HEK293T (cell line): Measurements from ENCODE around the gene DLX5.

Experiments used
- CTCF ChIA-PET: fragments of 350-600 bp; formaldehyde crosslinking; extraction: SDS; loops from one replicate; lab custom pipeline; 2021; ENCODE audit warnings: antibody characterized with exemption, inconsistent platforms; lab: Yijun Ruan, JAX
- POLR2A ChIA-PET: fragments of 350-600 bp; formaldehyde crosslinking; extraction: SDS; loops from one replicate; lab custom pipeline; 2020; ENCODE audit warnings: antibody characterized with exemption, inconsistent platforms; lab: Yijun Ruan, JAX
- DNase-seq: peaks from one replicate; pipeline ENCODE4 v3.0.0; 2012; ENCODE audit warnings: mixed read lengths; ENCODE audit errors: extremely low spot score
- ARNT ChIP-seq: fragments of 450-650 bp; IDR thresholded peaks from 2 replicates; pipeline ENCODE4 v1.6.1; 2017; ENCODE audit warnings: mild to moderate bottlenecking
- BHLHE40 ChIP-seq: fragments of 450-650 bp; IDR thresholded peaks from 2 replicates; pipeline ENCODE4 v1.6.1; 2016; ENCODE audit warnings: mild to moderate bottlenecking, moderate library complexity, borderline replicate concordance
- CTBP1 ChIP-seq: fragments of 450-650 bp; IDR thresholded peaks from 2 replicates; pipeline ENCODE4 v1.6.1; 2016; ENCODE audit warnings: borderline replicate concordance
- ELF4 ChIP-seq: fragments of 450-650 bp; IDR thresholded peaks from 2 replicates; pipeline ENCODE4 v1.6.1; 2017; ENCODE audit warnings: antibody characterized with exemption
- FOXA1 ChIP-seq: fragments of 450-650 bp; IDR thresholded peaks from 2 replicates; pipeline ENCODE4 v1.6.1; 2016; ENCODE audit warnings: mild to moderate bottlenecking
- FOXK2 ChIP-seq: fragments of 450-650 bp; IDR thresholded peaks from 2 replicates; pipeline ENCODE4 v1.6.1; 2016; ENCODE audit warnings: mild to moderate bottlenecking
- FOXM1 ChIP-seq: fragments of 450-650 bp; IDR thresholded peaks from 2 replicates; pipeline ENCODE4 v1.6.1; 2017; ENCODE audit warnings: mild to moderate bottlenecking, borderline replicate concordance
- HDGF ChIP-seq: fragments of 450-650 bp; IDR thresholded peaks from 2 replicates; pipeline ENCODE4 v1.6.1; 2017; ENCODE audit warnings: antibody characterized with exemption, borderline replicate concordance
- L3MBTL2 ChIP-seq: fragments of 450-650 bp; conservative IDR thresholded peaks from 2 replicates; pipeline ENCODE4 v1.6.1; 2016; ENCODE audit warnings: mild to moderate bottlenecking
- LEF1 ChIP-seq: fragments of 450-650 bp; IDR thresholded peaks from 2 replicates; pipeline ENCODE4 v1.6.1; 2017; ENCODE audit warnings: mild to moderate bottlenecking, borderline replicate concordance
- NFRKB ChIP-seq: fragments of 450-650 bp; IDR thresholded peaks from 2 replicates; pipeline ENCODE4 v1.6.1; 2016; ENCODE audit warnings: mild to moderate bottlenecking, moderate library complexity
- SP1 ChIP-seq: fragments of 450-650 bp; IDR thresholded peaks from 2 replicates; pipeline ENCODE4 v1.6.1; 2017
- SUZ12 ChIP-seq: fragments of 450-650 bp; IDR thresholded peaks from 2 replicates; pipeline ENCODE4 v1.6.1; 2016; ENCODE audit warnings: mild to moderate bottlenecking
- TARDBP ChIP-seq: fragments of 450-650 bp; IDR thresholded peaks from 2 replicates; pipeline ENCODE4 v1.6.1; 2016
- ZNF384 ChIP-seq: fragments of 450-650 bp; IDR thresholded peaks from 2 replicates; pipeline ENCODE4 v1.6.1; 2016
- TF ChIP-seq, protein P1 (sequence below): fragments of 450-650 bp; IDR thresholded peaks from 2 replicates; pipeline ENCODE4 v1.6.1; 2016

DLX5 gene

DNA sequence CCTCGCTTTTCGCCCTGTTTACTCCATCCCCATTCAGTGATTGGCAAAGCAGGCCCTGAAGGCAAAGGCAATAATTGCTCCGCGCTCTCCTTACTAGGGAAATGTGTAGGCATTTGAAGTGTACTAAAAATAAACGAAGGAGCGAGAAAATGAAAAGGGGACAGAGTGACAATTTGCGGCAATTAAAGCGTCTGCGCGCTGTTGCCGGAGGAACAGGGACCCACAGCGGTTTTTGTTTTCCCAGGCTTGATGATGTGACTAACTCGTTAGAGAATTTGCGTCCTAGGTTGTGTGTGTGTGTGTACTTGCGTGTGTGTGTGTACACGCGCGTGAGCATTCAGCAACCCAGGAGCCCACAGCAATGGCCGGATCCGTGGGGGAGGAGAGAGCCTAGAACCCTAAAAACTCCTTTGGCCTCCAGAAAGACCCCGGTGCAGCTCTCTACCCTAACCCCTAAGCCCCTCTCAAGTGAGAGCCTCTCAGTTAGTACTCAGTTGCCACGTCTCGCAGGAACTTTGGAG, 27.1 kb downstream of the DLX5 start:
- DNase-seq = no peak
- POLR2A ChIA-PET = no interaction called here
- CTCF ChIA-PET = no interaction called here
- no peak for TF ChIP-seq FOXA1
- TF ChIP-seq LEF1 = no peak
- TF ChIP-seq NFRKB = no peak
- no peak for TF ChIP-seq SUZ12
- TF ChIP-seq FOXM1 = no peak
- no peak for TF ChIP-seq BHLHE40
- no peak for TF ChIP-seq ARNT
- TF ChIP-seq HDGF = no peak
- TF ChIP-seq ELF4 = no peak
- TF ChIP-seq, protein P1, sequence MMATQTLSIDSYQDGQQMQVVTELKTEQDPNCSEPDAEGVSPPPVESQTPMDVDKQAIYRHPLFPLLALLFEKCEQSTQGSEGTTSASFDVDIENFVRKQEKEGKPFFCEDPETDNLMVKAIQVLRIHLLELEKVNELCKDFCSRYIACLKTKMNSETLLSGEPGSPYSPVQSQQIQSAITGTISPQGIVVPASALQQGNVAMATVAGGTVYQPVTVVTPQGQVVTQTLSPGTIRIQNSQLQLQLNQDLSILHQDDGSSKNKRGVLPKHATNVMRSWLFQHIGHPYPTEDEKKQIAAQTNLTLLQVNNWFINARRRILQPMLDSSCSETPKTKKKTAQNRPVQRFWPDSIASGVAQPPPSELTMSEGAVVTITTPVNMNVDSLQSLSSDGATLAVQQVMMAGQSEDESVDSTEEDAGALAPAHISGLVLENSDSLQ = no peak
- TF ChIP-seq CTBP1 = no peak
- no peak for TF ChIP-seq SP1
- TF ChIP-seq L3MBTL2 = no peak
- TF ChIP-seq FOXK2 = no peak
- no peak for TF ChIP-seq ZNF384

- POLR2A ChIA-PET = no interaction called here
- CTCF ChIA-PET = no interaction called here
- no peak for TF ChIP-seq HDGF
- no peak for TF ChIP-seq CTBP1
- TF ChIP-seq TARDBP = no peak
- TF ChIP-seq FOXA1 = no peak
- TF ChIP-seq ZNF384 = no peak
- no peak for TF ChIP-seq SUZ12
- TF ChIP-seq FOXM1 = no peak
- no peak for TF ChIP-seq FOXK2
- no peak for TF ChIP-seq SP1
- no peak for TF ChIP-seq BHLHE40
- no peak for TF ChIP-seq ELF4
- TF ChIP-seq ARNT = no peak
- TF ChIP-seq LEF1 = no peak
- TF ChIP-seq, protein P1 = no peak
- no peak for TF ChIP-seq NFRKB
- no peak for TF ChIP-seq L3MBTL2
- no peak for DNase-seq
Observed at GRCh38 chr7:96996958-96997511, 27.6 kb downstream of the DLX5 start.

DNA sequence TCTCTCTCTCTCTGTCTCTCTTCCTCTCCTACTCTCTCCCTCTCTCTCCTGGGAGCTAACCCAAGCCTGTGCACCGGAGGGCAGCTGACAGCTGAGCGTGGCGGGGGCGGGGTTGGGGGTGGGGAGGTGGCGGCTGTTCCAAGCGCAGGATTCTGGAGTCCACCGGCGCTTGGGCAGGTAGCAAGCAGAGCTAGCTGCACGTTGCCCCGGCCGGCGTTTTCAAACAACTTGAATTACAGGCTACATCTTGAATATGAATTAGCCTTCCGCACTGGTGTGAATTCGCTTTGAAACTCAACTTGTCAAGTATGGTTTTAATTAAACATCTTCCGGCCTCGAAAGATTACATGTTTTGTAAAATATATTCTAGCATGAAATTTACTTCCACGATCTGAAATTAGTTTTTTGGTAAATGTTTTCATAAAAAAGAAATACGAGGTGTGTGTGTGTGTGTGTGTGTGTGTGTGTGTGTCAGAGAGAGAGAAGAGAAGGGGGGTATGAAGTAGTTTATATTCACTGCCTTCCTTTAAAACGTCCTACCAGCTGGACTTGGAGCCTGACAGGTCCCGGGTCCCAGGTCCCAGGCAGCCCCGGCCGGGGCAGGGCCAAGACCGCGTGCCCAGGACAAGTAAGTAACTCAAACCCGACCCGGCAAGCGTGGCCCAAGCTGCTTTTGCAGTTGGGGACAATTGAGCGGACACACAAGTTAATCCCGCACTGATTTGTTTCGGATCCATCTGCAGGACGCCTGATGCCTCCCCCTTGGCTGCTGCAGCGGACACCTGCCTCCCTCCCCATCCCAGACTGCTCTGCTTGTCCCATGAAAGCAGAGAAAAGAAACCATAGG, 28.3 kb downstream of the DLX5 start:
- POLR2A ChIA-PET = interaction anchor here (2.1 kb wide), 1 partner anchor 9 kb away, joined by 9 read pairs; the partner anchor contains the start of gene DLX6
- DNase-seq = no peak
- TF ChIP-seq SP1 (no peak), HDGF (no peak), ELF4 (no peak), L3MBTL2 (no peak), ARNT (no peak), CTBP1 (no peak), TARDBP (no peak), FOXA1 (no peak), BHLHE40 (no peak), ZNF384 (no peak), LEF1 (no peak), SUZ12 (no peak), NFRKB (no peak), FOXM1 (no peak), FOXK2 (no peak)
- TF ChIP-seq, protein P1 = no peak
- CTCF ChIA-PET = no interaction called here

DNA sequence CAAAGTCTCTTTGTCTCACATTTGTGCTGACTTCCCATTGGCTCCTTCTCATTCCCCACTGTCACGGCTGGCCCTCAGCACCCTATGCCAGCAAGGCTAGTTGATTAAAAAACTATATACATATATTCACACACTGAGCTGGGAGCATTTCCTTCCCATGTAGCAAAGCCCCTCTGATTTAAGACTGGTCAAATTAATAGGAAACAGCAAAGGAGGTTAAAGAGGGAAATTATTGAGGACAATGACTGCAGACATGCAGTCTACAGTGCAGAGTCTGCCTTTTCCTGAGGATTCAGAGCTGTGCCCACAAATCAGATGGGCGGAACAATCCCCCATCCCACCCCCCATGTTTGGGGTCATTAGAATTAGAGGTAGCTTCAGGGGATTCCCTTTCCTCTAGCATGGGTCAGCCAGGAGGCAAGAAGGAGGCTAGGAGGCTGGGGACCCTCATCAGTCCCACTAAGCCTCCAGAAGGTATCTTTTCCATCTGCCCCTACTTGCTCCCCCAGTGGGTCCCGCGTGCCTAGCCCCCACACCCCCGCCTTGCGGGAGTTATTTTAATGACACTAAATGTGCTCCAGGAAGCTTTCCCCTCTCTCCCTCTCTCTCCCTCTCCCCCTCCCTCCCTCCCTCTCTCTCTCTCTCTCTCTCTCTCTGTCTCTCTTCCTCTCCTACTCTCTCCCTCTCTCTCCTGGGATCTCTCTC, 29.1 kb downstream of the DLX5 start:
- TF ChIP-seq L3MBTL2 (no peak), NFRKB (no peak), SUZ12 (no peak), CTBP1 (no peak), ELF4 (no peak), ARNT (no peak), FOXA1 (no peak), BHLHE40 (no peak)
- DNase-seq = no peak
- POLR2A ChIA-PET = interaction anchor here (2.1 kb wide), 1 partner anchor 10 kb away, joined by 9 read pairs; the partner anchor contains the start of gene DLX6
- CTCF ChIA-PET = no interaction called here

DNA sequence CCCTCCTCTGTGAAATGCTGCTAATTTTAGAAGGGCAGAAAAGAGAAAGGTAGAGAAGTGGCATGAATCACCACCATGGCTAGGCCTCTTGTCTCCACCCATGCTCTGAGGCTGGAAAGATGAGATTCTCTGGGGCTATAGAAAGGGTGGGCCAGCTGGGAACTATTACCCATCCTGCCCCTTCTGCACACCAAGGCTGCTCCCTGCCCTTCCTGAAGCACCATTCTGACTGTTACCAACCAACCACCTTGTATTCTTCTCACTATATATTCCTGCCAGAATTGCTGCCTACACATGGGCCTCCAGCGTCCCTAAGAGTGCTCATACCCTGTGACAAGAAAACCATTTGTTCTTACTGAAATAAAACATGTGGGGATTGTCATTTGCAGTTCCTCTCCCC, 30.7 kb downstream of the DLX5 start:
- TF ChIP-seq ARNT (no peak), CTBP1 (no peak), FOXA1 (no peak), ZNF384 (no peak), SP1 (no peak), FOXM1 (no peak), HDGF (no peak)
- TF ChIP-seq, protein P1 = no peak
- ChIA-PET CTCF (no interaction called here), POLR2A (no interaction called here)
- no peak for DNase-seq
